Liver (tissue), 9 donors: ENCODE results near the gene LMF1. TPM values are rescaled to one million over a fixed set of nuclear protein-coding genes. Genes with fewer than 3 reads are reported as not detected.

Experiments used
- DNase-seq: peaks from one replicate; pipeline ENCODE4 v3.0.0-alpha.2; 2017; ENCODE audit warnings: low spot score
- H3K27ac ChIP-seq, 2 donors: one replicate each; pipeline ENCODE4 v1.7.0; 2013; ENCODE audit warnings: inconsistent platforms in 2 of 2, low read length in 2 of 2, control low read depth in 1 of 2, low read depth in 1 of 2, mild to moderate bottlenecking in 1 of 2
- H3K27me3 ChIP-seq, 4 donors: one replicate each; pipeline versions ENCODE4 v1.6.1 to v1.7.0; 2013; ENCODE audit warnings: low read length in 3 of 4, inconsistent platforms in 1 of 4, mild to moderate bottlenecking in 1 of 4, moderate library complexity in 1 of 4; ENCODE audit not compliant: control insufficient read depth in 4 of 4, insufficient read depth in 4 of 4
- H3K36me3 ChIP-seq, 4 donors: one replicate each; pipeline versions ENCODE4 v1.6.1 to v1.7.0; 2013; ENCODE audit warnings: low read length in 3 of 4, mild to moderate bottlenecking in 3 of 4, low read depth in 1 of 4, moderate library complexity in 1 of 4; ENCODE audit not compliant: control insufficient read depth in 4 of 4, insufficient read depth in 3 of 4
- H3K4me1 ChIP-seq, 4 donors: one replicate each; pipeline versions ENCODE4 v1.6.1 to v1.7.0; 2013; ENCODE audit warnings: low read length in 3 of 4, mild to moderate bottlenecking in 3 of 4, moderate library complexity in 1 of 4; ENCODE audit not compliant: control insufficient read depth in 4 of 4, insufficient read depth in 4 of 4
- H3K4me3 ChIP-seq, 3 donors: one replicate each; pipeline versions ENCODE4 v1.6.1 to v1.7.0; 2013; ENCODE audit warnings: low read length in 3 of 3, control low read depth in 1 of 3, low read depth in 1 of 3, mild to moderate bottlenecking in 1 of 3
- H3K9ac ChIP-seq, 2 donors: one replicate each; pipeline ENCODE4 v1.7.0; 2013; ENCODE audit warnings: low read length in 2 of 2, mild to moderate bottlenecking in 2 of 2, moderate library complexity in 2 of 2, control low read depth in 1 of 2, low read depth in 1 of 2
- H3K9me3 ChIP-seq, 4 donors: one replicate each; pipeline versions ENCODE4 v1.6.1 to v1.7.0; 2013; ENCODE audit warnings: low read length in 3 of 4; ENCODE audit not compliant: control insufficient read depth in 4 of 4
- EGR1 ChIP-seq, 2 donors: IDR thresholded peaks; 2 replicates each; pipeline ENCODE4 v1.6.1; 2016 to 2018; ENCODE audit warnings: antibody characterized with exemption in 2 of 2, low read depth in 2 of 2
- FOXA1 ChIP-seq: IDR thresholded peaks from 2 replicates; pipeline ENCODE4 v1.6.1; 2016; ENCODE audit warnings: antibody characterized with exemption
- GABPA ChIP-seq, 2 donors: IDR thresholded peaks in 1 of 2; conservative IDR thresholded peaks in 1 of 2; 2 replicates each; pipeline ENCODE4 v1.6.1; 2016; ENCODE audit warnings: antibody characterized with exemption in 2 of 2, mild to moderate bottlenecking in 1 of 2, moderate library complexity in 1 of 2
- HNF4A ChIP-seq, 2 donors: conservative IDR thresholded peaks; 2 replicates each; pipeline ENCODE4 v1.6.1; 2016; ENCODE audit warnings: antibody characterized with exemption in 2 of 2, mild to moderate bottlenecking in 2 of 2
- JUND ChIP-seq, 2 donors: IDR thresholded peaks; 2 replicates each; pipeline ENCODE4 v1.6.1; 2016; ENCODE audit warnings: antibody characterized with exemption in 2 of 2
- RAD21 ChIP-seq, 2 donors: IDR thresholded peaks; 2 replicates each; pipeline ENCODE4 v1.6.1; 2016; ENCODE audit warnings: antibody characterized with exemption in 2 of 2, mild to moderate bottlenecking in 2 of 2
- SP1 ChIP-seq: IDR thresholded peaks from 2 replicates; pipeline ENCODE4 v1.6.1; 2018; ENCODE audit warnings: antibody characterized with exemption, mild to moderate bottlenecking
- TAF1 ChIP-seq: conservative IDR thresholded peaks from 2 replicates; pipeline ENCODE4 v1.6.1; 2016; ENCODE audit warnings: antibody characterized with exemption, mild to moderate bottlenecking
- YY1 ChIP-seq: IDR thresholded peaks from 2 replicates; pipeline ENCODE4 v1.6.1; 2016; ENCODE audit warnings: antibody characterized with exemption, mild to moderate bottlenecking
- WGBS: extraction: QIAGEN DNeasy Blood & Tissue Kit; methylation state at CpG from one replicate; pipeline ENCODE4 v1.1.7; 2013; 5-methylcytosine and 5-hydroxymethylcytosine counted together
- polyA plus RNA-seq, 2 donors: library from polyadenylated mRNA; stranded (reverse) in 1 of 2; unstranded in 1 of 2; fragments of 200-250 nt in 1 of 2; fragments of >200 nt in 1 of 2; fragmentation: Nextera tagmentation in 1 of 2; extraction: Ambion mirVana in 1 of 2; gene quantifications; one replicate each; pipeline versions ENCODE4 v1.2.1 to v1.2.3, GENCODE V29; 2013 to 2015
- total RNA-seq, 2 donors: library from RNA; depleted of rRNA; stranded (reverse); fragments of >200 nt; gene quantifications; one replicate each; pipeline ENCODE4 v1.2.3, GENCODE V29; 2014
- TF ChIP-seq, protein P1 (sequence below): IDR thresholded peaks from 2 replicates; pipeline ENCODE4 v1.6.1; 2016; ENCODE audit warnings: antibody characterized with exemption
- TF ChIP-seq, protein P2 (sequence below): IDR thresholded peaks from 2 replicates; pipeline ENCODE4 v1.6.1; 2016; ENCODE audit warnings: antibody characterized with exemption
- TF ChIP-seq, protein P3 (sequence below): IDR thresholded peaks from 2 replicates; pipeline ENCODE4 v1.6.1; 2016; ENCODE audit warnings: antibody characterized with exemption, mild to moderate bottlenecking
- donor health status: healthy.
- donor health status: healthy.
- donor health status: healthy.
- donor health status: healthy.
- donor health status: healthy.

LMF1 gene
- total and polyA plus RNA-seq, 4 donors: 8.8 to 24.3 (median 12.6) TPM

DNA sequence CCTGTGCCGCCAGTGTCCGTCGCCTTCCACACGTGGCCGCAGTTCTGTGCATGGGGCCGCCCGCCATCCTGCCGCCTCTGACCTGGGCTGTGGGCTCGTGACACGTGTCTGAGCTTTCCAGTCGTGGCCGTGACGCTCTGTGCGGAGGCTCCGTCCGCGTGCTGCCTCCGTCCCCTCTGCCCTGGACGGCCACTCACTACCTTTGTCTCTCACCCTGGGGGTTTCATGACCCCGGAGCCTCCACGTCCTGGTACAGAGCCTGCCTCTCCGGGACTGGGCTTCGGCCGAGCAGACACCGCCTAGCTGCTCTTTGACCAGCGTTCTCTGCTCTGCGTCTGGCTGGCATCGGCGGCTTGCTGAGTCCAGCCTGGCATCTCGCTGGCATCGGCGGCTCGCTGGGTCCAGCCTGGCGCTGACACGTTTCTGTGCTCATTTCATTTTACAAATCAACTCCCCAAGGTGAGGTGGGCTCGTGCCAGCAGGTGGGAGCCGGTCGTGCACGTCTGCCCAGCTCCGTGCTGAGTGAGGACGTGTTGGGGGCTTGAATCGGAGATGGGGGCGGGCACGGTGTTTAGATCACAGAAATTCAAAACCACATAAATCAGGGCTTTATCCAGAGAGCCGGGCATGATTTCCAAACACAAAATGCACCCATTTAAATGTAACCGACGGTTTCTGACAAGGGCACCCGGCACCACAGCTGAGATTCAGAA lies 126.0 kb downstream of the LMF1 start:
- Histone ChIP-seq H3K4me1 (no peaks in the 10 kb centered on the region), H3K9ac (no peak overlapping the region), H3K4me3 (no peak overlapping the region), H3K9me3 (peaks cover 0 to 3% (median 0%) of the 10 kb centered on the region in 4 donors), H3K36me3 (no peaks in the 10 kb centered on the region), H3K27ac (no peak overlapping the region), H3K27me3 (no peaks in the 10 kb centered on the region)
- WGBS: 92% methylated on average over 48 of the region's 48 CpGs
- TF ChIP-seq, protein P1, sequence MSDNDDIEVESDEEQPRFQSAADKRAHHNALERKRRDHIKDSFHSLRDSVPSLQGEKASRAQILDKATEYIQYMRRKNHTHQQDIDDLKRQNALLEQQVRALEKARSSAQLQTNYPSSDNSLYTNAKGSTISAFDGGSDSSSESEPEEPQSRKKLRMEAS: no peak
- TF ChIP-seq JUND (IDR thresholded peaks at IDR 0.05): no peak
- TF ChIP-seq, protein P2, sequence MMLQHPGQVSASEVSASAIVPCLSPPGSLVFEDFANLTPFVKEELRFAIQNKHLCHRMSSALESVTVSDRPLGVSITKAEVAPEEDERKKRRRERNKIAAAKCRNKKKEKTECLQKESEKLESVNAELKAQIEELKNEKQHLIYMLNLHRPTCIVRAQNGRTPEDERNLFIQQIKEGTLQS: no peak
- no peak for TF ChIP-seq YY1
- DNase-seq: no peak

DNA sequence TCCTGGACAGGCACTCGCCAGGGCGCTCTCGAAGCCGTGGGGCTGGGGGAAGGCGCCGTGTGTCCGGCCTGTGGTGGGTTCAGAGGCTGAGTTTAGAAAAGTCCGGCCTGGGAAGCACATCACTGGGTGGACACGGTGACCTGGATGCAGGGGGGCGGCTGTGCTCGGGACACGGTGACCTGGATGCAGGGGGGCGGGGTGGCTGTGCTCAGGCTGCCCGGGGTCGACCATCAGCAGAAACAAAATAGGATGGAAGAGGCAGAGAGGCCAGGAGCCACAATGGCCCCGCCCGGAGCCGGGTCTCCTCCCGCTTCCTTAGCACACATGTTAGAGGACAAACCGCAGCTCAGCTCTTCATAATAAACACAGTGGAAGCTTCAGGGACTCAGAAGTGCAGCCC lies 127.0 kb downstream of the LMF1 start:
- Histone ChIP-seq H3K27ac (no peak overlapping the region), H3K9me3 (no peaks in the 10 kb centered on the region), H3K4me3 (no peak overlapping the region), H3K9ac (no peak overlapping the region), H3K4me1 (no peaks in the 10 kb centered on the region), H3K27me3 (no peaks in the 10 kb centered on the region), H3K36me3 (no peaks in the 10 kb centered on the region)
- no peak for DNase-seq
- TF ChIP-seq EGR1 (IDR thresholded peaks at IDR 0.05; ENCODE audit: low read depth in 2 of 2) (no peak), FOXA1 (no peak), HNF4A (conservative IDR thresholded peaks at IDR 0.05) (no peak), GABPA (IDR thresholded peaks at IDR 0.05 in 1 of 2, conservative IDR thresholded peaks at IDR 0.05 in 1 of 2) (no peak), JUND (IDR thresholded peaks at IDR 0.05) (no peak), YY1 (no peak), RAD21 (IDR thresholded peaks at IDR 0.05) (no peak), TAF1 (no peak), SP1 (no peak)
- TF ChIP-seq, protein P1: no peak
- TF ChIP-seq, protein P3, sequence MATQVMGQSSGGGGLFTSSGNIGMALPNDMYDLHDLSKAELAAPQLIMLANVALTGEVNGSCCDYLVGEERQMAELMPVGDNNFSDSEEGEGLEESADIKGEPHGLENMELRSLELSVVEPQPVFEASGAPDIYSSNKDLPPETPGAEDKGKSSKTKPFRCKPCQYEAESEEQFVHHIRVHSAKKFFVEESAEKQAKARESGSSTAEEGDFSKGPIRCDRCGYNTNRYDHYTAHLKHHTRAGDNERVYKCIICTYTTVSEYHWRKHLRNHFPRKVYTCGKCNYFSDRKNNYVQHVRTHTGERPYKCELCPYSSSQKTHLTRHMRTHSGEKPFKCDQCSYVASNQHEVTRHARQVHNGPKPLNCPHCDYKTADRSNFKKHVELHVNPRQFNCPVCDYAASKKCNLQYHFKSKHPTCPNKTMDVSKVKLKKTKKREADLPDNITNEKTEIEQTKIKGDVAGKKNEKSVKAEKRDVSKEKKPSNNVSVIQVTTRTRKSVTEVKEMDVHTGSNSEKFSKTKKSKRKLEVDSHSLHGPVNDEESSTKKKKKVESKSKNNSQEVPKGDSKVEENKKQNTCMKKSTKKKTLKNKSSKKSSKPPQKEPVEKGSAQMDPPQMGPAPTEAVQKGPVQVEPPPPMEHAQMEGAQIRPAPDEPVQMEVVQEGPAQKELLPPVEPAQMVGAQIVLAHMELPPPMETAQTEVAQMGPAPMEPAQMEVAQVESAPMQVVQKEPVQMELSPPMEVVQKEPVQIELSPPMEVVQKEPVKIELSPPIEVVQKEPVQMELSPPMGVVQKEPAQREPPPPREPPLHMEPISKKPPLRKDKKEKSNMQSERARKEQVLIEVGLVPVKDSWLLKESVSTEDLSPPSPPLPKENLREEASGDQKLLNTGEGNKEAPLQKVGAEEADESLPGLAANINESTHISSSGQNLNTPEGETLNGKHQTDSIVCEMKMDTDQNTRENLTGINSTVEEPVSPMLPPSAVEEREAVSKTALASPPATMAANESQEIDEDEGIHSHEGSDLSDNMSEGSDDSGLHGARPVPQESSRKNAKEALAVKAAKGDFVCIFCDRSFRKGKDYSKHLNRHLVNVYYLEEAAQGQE: no peak
- TF ChIP-seq, protein P2: no peak
- WGBS: 88% methylated on average over 20 of the region's 20 CpGs
